Measurements from ENCODE around the gene SRCAP. TPM values are rescaled to one million over a fixed set of nuclear protein-coding genes. Genes with fewer than 3 reads are reported as not detected.
A peak's percentile ranks its signal among the peaks of the same experiment; 100 is the strongest.

Gene SRCAP
- total and polyA plus RNA-seq, 11 donors = 22.9 to 51.2 (median 39.7) TPM

DNA sequence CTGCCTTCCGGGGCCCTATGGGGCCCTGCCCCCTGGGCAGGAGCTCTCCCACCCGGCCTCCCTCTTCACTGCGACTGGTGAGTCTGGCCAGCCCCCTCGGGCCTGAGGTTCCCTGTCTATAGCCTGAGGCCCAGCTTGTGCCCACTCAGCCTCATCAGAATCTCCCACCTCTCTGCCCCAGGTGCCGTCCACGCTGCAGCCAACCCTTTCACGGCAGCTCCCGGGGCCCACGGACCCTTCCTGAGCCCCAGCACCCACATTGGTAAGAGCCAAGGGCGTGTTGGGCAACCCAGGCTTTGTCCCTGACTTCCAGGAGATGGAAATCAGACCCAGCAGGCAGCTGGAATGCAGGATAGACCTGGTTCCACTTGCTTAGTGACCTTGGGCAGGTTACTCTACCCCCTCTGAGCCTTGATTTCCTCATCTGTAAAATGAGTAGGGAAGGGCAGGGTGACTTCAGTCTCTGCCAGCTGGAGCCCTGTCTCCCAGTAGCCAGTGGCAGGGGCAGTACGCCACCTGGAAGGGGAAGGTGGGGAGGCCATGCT lies 31.5 kb upstream of the SRCAP start:
- no peak overlapping the region for H3K4me3 ChIP-seq
- H3K4me1 ChIP-seq = peaks cover 0 to 14% (median 8%) of the 10 kb centered on the region in 12 donors
- no peaks in the 10 kb centered on the region for H3K27me3 ChIP-seq
- peaks cover 0 to 88% (median 85%) of the 10 kb centered on the region in 9 donors for H3K36me3 ChIP-seq
- intact Hi-C loops (cut with DNase I) = no loop called here
- 87 to 92% (median 91%) methylated on average over 9 to 11 of the region's 11 CpGs for WGBS, 4 donors
- no peaks in the 10 kb centered on the region for H3K9me3 ChIP-seq
- ATAC-seq = no peak
- DNase-seq = peak in 1 of 5 donors; percentile 43
- TF ChIP-seq, protein P1, sequence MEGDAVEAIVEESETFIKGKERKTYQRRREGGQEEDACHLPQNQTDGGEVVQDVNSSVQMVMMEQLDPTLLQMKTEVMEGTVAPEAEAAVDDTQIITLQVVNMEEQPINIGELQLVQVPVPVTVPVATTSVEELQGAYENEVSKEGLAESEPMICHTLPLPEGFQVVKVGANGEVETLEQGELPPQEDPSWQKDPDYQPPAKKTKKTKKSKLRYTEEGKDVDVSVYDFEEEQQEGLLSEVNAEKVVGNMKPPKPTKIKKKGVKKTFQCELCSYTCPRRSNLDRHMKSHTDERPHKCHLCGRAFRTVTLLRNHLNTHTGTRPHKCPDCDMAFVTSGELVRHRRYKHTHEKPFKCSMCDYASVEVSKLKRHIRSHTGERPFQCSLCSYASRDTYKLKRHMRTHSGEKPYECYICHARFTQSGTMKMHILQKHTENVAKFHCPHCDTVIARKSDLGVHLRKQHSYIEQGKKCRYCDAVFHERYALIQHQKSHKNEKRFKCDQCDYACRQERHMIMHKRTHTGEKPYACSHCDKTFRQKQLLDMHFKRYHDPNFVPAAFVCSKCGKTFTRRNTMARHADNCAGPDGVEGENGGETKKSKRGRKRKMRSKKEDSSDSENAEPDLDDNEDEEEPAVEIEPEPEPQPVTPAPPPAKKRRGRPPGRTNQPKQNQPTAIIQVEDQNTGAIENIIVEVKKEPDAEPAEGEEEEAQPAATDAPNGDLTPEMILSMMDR (IDR thresholded peaks at IDR 0.05) = no peak
- TF ChIP-seq POLR2A (IDR thresholded peaks at IDR 0.05) = no peak
- H3K27ac ChIP-seq = no peak overlapping the region

DNA sequence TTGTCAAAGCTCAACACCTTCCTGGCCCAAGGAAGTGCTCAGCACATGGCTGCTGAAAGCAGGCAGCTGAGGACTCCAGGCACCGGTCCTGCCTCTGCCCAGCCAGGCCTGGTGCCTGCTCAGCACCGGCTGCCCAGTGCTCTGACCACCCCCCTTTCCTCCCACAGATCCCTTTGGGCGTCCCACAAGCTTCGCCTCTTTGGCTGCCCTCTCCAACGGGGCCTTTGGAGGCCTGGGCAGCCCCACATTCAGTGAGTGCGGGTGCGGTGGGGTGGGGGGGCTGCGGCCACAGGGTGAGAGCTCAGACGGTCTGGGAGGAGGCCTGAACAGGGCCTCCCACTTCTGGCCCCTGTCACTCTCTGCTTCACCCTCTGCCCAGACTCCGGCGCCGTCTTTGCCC lies 30.6 kb upstream of the SRCAP start:
- Histone ChIP-seq H3K27ac (no peak overlapping the region), H3K9me3 (no peaks in the 10 kb centered on the region), H3K4me3 (no peak overlapping the region), H3K27me3 (no peaks in the 10 kb centered on the region), H3K4me1 (peaks cover 0 to 5% (median 2%) of the 10 kb centered on the region in 12 donors), H3K36me3 (peaks cover 0 to 78% (median 75%) of the 10 kb centered on the region in 9 donors)
- intact Hi-C loops (cut with DNase I) = no loop called here
- no peak for TF ChIP-seq POLR2A (IDR thresholded peaks at IDR 0.05)
- TF ChIP-seq, protein P1 (IDR thresholded peaks at IDR 0.05) = no peak
- 85 to 92% (median 89%) methylated on average over 5 to 12 of the region's 12 CpGs for WGBS, 4 donors
- ATAC-seq (no peak), DNase-seq (no peak)

DNA sequence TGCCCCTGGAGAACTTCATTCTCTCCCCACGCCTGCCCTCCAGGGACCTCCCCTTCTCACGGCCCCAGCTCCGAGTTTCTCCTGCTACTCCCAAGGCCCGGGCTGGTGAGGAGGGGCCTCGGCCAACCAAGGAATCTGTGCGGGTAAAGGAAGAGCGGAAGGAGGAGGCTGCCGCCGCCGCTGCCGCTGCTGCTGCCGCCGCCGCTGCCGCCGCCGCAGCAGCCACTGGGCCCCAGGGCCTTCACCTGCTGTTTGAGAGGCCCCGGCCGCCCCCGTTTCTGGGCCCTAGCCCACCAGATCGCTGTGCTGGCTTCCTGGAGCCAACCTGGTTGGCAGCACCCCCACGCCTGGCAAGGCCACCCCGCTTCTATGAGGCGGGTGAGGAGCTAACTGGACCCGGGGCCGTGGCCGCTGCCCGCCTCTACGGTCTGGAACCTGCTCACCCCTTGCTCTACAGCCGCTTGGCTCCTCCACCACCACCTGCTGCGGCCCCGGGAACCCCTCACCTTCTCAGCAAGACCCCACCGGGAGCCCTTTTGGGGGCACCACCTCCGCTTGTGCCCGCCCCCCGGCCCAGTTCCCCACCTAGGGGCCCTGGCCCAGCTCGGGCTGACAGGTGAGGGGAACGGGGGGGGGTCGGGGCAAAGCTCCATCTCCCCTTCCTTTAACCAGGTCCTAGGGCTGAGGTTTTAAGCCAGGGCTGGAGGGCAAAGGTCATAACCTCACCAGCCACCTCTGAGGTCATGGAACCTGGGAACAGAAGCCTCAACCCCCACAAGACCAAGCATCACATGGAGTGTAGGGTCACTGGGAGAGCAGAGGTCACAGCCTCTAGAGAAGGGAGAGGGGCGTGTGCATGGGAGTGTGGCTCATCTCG lies 29.7 kb upstream of the SRCAP start:
- Histone ChIP-seq H3K4me1 (no peaks in the 10 kb centered on the region), H3K27me3 (no peaks in the 10 kb centered on the region), H3K36me3 (peaks cover 0 to 70% (median 68%) of the 10 kb centered on the region in 9 donors), H3K4me3 (no peak overlapping the region), H3K27ac (no peak overlapping the region), H3K9me3 (no peaks in the 10 kb centered on the region)
- TF ChIP-seq POLR2A (IDR thresholded peaks at IDR 0.05) = no peak
- TF ChIP-seq, protein P1 (IDR thresholded peaks at IDR 0.05) = no peak
- DNase-seq (peak in 1 of 5 donors; percentile 51), ATAC-seq (peak in 1 of 4 donors; percentile 11)
- WGBS, 4 donors = 91 to 93% (median 92%) methylated on average over 29 to 41 of the region's 41 CpGs
- intact Hi-C loops (cut with DNase I) = no loop called here
